PC-9 (cell line): ENCODE data around the gene CMTM8.

ENCODE experiments used
- EZH2 ChIP-seq: fragments of 200-600 bp; sonication (generic); IDR thresholded peaks from 2 replicates; pipeline ENCODE4 v1.8.0; 2017; ENCODE audit warnings: antibody characterized with exemption, low read depth
- TF ChIP-seq, protein P1 (sequence below): fragments of 200-600 bp; sonication (generic); conservative IDR thresholded peaks from 2 replicates; pipeline ENCODE4 v1.6.1; 2017; ENCODE audit warnings: mixed run types, antibody characterized with exemption, mild to moderate bottlenecking, moderate library complexity

DNA sequence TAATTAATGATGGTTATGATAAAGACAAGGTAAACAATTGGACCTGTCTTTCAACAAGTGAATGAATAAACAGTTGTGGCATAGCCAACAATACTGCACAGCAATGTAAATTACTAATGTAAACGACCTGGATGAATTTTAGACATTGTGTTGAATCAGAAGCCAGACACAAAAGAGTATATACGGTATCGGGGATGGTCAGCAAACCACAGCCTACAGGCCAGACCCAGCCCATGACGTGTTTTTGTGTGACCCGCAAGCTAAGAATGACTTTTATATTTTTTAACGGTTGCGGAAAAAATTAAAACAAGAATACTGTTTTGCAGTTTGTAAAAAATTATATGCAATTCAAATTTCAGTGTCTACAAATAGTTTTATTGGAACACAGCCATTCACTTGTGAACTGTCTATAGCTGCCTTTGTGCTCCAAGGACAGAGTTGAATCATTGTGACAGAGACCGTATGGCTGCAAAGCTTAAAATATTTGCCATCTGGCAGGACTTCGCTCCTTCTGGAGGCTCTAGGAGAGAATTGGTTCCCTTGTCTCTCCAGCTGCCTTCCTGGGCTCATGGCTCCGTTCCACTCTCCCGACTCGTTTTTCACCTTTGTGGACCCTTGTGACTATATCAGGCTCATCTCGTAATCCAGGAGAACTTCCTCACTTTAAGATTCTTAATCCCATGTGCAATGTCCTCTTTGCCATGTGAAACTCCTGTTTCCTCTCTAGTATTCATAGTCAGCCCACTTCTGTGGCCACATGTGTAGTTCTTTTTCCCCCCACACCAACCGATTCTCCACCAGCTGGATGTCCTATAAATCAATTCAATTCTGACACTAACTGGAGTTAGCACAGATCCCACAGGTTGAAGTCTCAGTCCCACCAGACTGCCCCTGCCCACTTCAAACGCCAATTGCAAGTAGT is 72.7 kb downstream of the CMTM8 start:
- TF ChIP-seq, protein P1, sequence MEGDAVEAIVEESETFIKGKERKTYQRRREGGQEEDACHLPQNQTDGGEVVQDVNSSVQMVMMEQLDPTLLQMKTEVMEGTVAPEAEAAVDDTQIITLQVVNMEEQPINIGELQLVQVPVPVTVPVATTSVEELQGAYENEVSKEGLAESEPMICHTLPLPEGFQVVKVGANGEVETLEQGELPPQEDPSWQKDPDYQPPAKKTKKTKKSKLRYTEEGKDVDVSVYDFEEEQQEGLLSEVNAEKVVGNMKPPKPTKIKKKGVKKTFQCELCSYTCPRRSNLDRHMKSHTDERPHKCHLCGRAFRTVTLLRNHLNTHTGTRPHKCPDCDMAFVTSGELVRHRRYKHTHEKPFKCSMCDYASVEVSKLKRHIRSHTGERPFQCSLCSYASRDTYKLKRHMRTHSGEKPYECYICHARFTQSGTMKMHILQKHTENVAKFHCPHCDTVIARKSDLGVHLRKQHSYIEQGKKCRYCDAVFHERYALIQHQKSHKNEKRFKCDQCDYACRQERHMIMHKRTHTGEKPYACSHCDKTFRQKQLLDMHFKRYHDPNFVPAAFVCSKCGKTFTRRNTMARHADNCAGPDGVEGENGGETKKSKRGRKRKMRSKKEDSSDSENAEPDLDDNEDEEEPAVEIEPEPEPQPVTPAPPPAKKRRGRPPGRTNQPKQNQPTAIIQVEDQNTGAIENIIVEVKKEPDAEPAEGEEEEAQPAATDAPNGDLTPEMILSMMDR = no peak
- TF ChIP-seq EZH2 = no peak
